Non-pigmented ciliary epithelial cell (primary cell): ENCODE measurements around the gene CLDND1.

Source experiments
- DNase-seq: peaks from one replicate; pipeline ENCODE4 v3.0.0-alpha.2; 2010; ENCODE audit warnings: low read depth

CLDND1 gene

DNA sequence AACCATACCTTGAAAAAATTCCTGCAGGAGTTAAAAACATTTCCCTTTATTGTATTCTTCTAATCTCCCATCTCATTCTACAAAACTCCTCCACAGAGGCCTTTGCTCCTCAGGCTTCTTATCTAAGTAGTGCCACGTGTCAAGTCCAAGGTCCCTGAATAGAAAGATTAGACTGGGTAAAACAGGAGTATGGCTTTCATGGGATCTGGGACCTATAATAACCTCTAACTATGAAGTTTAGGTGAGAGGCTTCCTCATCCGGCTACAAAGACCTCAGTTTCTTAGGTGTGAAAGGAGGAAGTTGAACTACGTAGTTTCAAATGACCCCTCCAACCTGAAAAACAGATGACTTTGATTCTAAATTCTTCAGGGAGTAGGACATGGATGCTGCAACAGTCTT lies 29.1 kb upstream of the CLDND1 start:
- DNase-seq = no peak

DNA sequence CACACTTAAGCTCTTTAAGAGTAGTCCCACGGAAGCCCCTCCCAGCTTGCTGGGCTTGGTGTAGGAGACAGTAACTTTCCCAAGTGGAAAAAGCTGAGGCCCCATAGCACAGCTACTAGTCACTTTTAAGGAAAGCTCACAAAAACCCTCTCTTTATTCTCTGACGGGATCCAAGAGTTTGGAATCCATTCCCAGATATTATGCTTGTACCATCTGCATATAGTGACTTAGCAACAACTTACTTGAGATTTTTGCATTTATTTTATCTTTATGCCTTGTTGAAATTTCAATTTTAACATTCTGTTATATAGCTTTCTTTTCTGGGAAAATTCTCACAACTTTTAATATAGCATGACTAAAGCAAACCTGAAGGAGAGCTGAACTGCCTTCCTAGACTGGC lies 28.5 kb upstream of the CLDND1 start:
- no peak for DNase-seq

DNA sequence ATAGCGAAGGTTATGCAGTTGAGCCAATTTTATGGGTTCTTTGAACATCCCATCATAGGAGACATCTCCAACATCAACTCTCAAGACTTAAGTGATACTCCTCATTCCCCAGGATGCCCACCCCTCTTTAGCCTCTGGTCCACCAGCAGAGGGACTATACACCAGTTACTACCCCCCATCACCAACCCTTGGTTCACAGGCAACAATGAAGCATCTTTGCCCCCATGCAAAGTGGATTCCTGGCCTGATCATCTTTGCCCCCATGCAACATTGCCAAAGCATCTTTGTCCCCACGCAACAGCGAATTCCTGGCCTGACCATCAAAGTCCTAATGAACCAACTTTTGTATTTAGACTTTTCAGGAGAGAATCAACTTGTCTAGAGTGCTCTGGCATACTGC lies 28.1 kb upstream of the CLDND1 start:
- no peak for DNase-seq

DNA sequence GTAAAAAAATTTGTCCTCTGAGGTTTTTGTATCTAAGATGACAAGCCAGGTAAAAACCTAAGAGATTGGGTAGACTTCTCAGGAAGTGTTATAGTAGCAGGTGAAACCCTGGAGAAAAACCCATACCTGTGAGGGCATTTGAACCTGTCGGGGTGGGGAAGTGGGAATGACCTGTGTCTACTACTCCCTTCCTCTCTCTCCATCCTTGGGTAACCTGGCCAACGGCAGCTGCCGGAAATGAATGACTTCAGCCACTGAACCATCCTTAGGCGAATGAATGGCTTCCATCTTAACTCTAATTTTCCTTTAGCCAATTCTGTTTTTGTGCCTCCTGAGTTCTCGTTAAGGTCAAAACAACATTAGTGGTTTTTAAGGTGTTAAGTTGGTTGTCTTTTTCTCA lies 25.8 kb upstream of the CLDND1 start:
- no peak for DNase-seq

DNA sequence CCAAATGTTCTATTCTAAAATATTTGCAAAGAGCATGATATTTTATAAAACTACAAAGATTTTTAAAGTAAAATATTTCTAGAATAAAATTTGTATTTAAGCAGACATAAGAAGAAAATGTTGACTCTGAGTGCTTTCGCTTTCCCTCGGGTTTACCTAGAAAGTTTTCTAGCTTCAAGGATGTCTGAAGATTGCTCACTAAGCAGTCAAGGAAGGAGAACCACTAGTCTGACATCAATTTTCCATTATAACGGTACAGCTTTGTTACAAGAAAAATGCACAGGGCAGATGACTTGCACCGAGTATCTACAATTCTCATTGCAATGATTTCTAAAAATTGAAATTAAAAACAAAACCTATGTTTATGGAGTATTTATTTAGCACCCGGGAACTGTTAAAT lies 23.2 kb upstream of the CLDND1 start:
- DNase-seq = no peak

DNA sequence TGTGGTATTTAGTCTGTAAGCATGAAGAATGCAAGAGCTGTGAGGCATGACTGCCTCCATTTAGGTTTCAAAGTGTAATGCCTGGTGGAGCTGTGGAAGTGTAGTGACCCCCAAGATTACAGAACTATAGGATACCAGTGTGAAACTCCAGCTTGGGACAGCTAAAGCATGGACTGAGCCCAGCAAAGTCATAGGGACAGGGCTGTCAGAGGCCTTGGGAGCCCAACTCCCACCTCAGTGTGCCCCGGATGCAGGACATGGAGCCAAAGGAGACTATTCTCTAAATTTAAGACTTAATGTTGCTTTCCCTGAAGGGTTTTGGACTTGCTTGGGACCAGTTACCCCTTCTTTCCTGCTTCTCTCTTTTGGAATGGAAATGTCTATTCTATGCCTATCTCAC lies 19.9 kb upstream of the CLDND1 start:
- no peak for DNase-seq

DNA sequence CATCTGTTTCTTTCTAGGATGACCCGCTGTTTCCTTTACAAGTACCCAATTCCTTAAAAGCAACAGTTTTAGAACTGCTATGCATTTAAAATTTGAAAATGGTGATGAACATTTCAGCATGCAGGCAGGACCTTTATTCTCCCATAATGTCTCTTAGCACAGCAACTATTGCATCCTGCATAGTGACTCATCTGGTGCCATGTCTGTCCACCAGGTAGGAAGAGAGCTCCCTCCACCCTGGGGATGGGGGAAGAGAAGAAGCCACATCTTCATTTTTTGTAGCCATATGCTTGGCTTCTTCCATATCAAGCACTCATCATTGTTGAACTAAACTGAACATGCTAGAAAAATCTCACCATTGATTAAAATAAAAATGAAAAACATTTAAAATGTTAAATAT lies 19.0 kb upstream of the CLDND1 start:
- DNase-seq = no peak

DNA sequence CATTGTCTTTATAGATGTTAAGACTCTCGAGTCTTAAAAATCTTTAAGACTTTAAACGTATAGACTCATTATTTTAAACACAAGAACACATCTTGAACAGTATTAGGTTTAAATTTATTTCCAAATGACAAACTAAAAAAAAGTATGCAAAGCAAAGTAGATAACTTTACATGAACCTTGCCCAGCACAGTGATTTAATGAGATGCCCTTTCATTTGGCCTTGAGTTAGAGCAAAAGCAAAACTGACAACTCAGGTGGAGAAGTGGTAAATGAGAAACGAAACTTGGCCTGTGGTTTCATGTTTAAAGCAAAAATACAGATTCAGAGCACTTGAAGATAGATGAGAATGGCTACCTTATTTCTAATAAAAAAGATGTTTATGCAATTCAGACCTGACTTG lies 17.6 kb upstream of the CLDND1 start:
- DNase-seq = no peak

DNA sequence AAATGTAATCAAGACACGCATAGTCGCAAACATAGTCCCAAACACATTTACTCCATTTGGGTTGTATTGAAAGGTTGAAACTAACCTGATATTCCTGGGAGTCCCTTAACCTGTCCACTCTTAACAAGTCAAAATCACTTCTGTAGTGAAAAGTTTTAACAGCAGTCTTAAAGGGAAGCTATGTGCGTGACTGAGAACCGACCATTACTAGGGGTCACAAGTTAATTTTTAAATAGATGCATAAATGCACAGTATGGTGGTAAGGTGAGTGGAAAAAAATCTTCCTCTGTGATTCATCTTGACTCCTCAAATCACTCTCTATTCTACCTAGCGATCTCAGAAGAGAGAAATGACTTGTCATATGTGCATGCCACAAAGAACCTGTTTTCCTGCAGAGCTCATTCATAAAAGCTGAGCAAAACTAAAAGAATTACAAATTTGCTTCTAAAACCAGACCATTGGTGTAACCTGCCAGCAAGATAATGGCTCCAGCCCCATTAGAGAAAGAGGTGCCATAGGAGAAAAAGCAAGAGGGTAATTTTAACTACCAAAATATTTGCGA lies 13.8 kb upstream of the CLDND1 start:
- no peak for DNase-seq

DNA sequence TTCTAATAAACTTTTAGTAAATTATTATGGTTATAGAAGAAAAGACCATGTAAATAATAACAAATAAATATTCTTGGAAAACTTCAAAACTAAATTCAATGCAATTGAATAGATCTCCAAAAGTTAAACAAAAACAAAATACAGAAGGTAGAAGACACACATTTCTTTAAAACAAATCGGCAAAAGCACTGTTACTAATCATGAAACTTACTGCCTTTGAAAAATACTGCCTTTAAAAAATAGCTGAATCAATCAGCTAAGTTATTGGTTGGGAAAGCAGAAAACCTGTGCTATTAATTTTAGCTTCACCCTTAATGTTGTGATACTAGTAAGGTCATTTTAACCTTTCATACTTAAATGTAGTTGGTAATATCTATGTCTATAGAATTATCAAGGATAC lies 12.0 kb upstream of the CLDND1 start:
- DNase-seq = no peak

DNA sequence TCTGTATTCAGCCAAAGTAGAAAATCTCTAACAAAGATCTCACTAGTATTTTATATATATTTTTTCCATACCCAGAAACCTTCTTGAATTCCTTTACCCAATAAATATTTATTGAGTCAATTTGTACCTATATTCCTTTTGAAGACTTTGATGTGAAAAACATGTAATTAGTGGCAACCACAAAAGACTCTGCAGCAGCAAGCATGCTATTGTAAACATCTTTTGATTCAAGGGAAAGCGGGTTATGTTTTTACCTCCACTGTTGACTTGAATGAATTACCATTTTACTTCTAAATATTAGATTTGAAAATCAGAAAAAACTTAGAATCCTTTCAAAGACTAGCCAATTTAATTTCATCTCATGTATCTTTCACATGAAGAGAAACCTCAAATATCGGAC lies 11.5 kb upstream of the CLDND1 start:
- DNase-seq = no peak

DNA sequence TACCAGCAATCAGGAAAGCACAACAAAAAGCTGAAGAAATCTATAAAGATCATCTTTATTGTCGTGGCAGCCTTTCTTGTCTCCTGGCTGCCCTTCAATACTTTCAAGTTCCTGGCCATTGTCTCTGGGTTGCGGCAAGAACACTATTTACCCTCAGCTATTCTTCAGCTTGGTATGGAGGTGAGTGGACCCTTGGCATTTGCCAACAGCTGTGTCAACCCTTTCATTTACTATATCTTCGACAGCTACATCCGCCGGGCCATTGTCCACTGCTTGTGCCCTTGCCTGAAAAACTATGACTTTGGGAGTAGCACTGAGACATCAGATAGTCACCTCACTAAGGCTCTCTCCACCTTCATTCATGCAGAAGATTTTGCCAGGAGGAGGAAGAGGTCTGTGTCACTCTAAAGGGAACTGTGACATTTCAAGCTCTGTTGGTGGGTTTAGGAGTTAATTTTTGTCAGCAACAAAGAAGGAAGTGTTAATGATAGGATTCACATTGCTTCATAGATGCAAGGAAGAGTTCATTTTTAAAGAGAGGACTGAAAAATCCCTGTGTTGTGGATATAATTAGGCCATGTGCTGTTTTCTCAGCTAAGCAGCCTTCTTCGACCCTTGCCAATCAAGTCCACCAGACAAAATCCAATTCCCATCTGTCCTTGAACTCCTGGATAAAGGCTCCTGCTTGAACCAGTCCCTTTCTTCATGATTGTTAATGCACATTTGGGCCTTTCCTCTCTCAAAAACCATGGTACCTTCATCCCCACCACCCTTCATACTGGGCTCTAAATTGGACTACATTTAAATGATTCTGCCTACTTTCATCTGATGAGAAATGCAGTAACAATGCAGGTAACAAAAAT lies 10.2 kb upstream of the CLDND1 start:
- DNase-seq = no peak

DNA sequence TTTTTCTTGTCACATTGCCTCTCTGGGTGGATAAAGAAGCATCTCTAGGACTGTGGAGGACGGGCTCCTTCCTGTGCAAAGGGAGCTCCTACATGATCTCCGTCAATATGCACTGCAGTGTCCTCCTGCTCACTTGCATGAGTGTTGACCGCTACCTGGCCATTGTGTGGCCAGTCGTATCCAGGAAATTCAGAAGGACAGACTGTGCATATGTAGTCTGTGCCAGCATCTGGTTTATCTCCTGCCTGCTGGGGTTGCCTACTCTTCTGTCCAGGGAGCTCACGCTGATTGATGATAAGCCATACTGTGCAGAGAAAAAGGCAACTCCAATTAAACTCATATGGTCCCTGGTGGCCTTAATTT lies 9.6 kb upstream of the CLDND1 start:
- DNase-seq = no peak

DNA sequence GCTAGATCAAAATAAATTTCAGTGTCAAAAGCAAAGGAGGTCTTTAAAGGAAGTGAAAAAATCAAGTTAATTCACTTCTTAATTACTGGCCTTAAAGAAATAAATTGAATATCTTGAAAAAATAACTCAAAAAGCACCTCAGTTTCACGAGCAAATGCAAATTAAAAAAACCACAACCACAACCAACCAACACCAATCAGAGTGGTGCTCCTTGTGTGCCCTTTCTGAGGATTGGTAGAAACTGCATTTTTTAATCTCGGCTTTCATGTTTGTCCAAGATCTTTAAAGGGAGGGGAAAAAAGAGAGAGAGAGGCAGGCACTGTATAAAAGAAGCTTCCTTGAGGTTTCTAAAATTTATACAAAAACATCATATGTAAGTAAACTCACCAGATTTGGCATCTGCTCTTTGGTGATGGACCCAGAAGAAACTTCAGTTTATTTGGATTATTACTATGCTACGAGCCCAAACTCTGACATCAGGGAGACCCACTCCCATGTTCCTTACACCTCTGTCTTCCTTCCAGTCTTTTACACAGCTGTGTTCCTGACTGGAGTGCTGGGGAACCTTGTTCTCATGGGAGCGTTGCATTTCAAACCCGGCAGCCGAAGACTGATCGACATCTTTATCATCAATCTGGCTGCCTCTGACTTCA lies 9.0 kb upstream of the CLDND1 start, which contains the start of gene GPR15:
TSS of gene GPR15 (plus strand) at position 357 of the 653 bp plus-strand sequence. CDS start at position 413, 56 bp downstream.
- no peak for DNase-seq

DNA sequence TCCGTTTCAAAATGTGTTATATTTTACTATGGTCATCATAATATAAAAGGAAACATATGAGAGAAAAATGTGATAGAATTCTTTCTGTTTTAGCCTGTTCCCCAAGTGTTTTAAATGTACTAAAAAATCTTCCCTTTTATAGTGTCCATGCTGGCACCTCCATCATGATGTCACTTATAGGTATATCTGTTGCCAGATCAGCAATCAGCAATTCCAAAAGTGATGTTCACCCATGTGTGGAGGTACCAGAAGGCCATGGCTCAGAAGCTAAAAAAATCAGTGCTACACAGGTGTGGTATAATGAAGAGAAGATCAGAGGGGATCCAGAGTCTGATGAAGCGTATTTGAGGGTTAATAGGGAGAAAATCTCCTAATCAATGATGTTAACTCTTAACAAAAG lies 8.0 kb upstream of the CLDND1 start:
- no peak for DNase-seq

DNA sequence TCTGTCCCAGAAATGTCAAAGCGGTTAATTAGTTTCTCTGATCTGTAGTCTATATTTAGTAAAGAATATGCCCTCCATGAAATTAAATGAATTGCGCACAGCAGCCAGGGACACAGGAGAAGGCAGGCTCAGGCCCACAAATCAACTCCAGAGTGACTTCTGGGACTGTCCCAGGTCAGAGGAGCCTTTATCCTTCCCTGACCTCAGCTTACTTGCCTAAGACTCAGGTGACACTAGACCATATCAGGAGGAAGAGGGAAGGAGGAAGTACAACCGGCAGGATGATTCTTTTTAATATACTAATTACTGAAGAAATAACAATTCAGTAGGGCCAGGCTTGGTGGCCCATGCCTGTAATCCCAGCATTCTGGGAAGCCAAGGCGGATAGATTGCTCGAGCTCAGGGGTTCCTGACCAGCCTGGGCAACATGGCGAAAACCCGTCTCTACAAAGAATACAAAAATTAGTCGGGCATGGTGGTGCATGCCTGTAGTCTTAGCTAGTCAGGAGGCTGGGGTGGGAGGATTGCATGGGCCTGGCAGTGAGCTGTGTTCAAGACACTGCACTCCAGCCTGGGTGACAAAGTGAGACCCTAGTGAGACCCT lies 7.3 kb upstream of the CLDND1 start:
- DNase-seq = no peak

DNA sequence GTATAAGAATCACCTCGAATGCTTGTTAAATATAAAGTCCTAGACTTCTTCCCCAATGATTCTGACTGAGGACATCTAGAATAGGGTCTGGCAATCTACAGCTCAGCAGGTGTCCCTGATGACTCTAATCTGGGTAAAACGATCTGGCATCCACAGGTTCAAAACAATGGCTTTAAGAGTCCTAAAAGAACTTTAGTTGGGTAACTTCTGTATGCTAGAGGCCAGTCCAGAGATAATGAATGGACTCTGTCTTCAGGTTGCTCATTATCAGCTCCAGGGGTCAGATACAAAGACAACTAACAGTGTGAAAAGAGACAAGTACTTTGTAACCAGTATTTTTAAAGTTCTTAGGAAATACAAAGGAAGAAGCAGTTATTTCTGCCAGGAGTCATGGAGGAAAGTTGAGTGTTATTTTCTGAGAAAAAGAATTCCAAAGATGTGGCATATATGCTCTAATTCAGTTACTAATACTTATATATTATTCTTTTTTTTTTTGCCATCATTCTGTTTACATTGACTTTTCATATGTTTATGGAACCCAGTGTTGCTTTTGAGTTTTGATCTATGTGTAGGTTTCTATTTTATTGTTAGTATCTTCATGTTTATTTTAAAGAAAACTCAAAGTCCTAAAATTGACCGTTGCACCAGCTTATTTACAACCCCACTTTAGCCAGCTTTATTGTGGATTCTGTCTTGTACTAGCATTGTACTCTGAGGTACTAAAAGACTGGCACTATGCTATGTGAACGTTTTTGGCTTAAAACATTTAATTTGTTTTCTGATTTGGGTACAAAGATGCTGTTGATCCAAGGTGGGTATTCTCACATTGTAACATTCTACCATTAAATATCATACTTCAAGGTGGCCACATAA lies 6.0 kb upstream of the CLDND1 start:
- no peak for DNase-seq

DNA sequence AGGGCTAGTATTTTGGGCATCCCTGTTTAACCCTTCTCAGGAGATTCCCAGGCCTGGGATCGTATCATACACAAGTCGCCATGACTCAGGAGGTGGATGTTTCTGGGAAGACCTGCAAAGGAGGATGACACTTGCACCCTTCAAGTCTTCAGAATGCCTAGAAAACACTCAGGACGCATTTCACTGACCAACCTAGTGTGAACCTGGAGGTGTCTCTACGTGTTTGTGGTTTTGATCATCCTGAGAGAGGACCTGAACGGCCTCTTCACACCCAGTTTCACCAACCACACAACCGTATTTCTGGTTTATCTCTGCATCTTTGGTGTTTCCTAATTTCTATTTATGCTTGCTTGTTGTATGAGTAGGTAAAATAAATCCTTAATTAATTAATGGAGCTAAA lies 2.8 kb upstream of the CLDND1 start:
- no peak for DNase-seq

DNA sequence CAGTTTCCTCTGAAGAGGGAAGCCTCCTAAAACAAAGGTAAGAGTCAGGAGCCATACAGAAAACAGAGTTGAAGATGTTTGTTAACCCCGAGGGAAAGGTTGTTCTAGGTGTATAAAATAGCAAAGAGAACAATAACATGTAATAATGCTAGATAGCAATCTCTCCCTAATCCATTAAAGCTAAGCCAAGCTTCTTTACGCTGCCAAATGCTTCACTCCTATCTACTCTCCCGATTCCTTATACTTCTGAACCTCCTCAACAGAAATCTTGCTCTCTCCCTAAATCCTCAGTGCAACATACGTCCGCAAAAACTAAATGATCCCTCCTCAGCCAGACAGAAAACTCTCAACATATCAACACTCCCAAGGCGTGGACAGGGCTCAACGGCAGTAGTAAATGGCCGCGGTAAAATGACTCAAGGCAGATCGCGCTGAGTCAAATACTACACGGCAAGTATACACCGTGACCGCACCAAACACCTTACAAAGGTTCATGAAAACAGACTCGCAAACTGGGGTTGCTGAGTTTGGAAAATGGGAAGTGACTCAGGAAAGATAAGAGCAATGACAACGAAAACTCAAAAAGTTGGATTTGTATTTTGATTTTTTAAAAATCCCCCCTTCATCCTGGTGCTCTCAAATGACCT lies 682 bp downstream of the CLDND1 start:
- peak; percentile 31 for DNase-seq

DNA sequence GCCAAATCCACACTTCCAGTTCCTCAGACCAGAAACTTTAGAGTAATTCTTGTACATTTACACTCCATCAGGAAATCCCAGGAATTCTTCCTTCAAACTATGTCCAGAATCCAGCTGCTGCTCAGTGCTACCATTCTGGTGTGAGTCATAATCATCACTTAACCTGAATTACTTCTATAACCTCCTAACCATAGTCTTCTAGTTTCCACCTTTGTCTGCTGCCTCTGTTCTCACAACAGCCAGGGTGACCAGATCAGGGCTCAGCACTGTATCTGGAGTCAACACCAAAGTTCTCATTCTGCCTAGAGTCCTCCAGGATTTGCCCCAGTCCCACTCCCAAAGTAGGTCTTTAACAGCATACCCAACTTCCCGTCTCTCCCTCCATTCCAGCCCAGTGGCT lies 3.4 kb downstream of the CLDND1 start:
- no peak for DNase-seq

DNA sequence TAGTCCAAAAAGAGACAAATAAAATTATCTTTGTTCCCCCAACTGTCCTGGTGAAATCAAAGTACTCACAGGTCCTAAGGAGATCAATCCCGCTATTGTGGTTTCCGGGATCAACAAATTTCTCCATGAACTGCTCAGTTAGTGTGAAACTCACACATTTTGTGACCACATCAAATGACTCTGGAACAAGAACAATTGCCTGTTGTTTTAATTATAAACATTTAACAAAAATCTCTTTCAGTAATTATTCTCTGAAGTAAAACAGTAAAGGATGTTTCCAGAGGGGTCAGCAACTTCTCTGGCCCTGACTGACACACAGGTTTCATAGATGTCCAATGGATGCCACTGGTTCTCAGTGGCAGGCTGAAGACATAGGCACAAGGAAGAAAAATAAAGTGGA lies 3.9 kb downstream of the CLDND1 start:
- DNase-seq = no peak

DNA sequence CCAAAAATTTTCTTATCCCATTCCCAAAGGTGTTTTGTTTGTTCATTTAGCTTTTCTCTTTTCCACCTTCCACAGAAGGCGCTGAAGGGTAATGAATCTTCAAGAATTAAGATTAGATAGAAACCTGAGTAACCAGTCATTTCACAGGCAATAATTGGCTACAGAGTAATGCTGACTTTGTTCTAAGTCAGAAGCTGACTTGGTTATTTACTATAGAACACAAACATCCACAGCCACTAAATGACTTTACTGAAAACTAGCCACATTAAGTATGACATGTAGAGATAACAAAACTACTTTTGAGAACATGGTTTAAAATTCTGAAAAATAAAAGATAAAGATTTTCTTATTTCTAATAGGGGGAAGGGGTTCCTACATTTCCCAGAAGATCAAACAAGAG lies 7.8 kb downstream of the CLDND1 start:
- no peak for DNase-seq
